ENCODE results near the gene MPV17L.

Gene MPV17L

GRCh38 chr16:15435216-15435864 is 39.8 kb downstream of the MPV17L start:
- DNase-seq (no peak), ATAC-seq (ENCODE audit: insufficient read depth, low read depth) (no peak)
- TF ChIP-seq EZH2 (IDR thresholded peaks at IDR 0.05; ENCODE audit: borderline replicate concordance, low read depth, low read length, severe bottlenecking), result no peak
- TF ChIP-seq, protein P1, sequence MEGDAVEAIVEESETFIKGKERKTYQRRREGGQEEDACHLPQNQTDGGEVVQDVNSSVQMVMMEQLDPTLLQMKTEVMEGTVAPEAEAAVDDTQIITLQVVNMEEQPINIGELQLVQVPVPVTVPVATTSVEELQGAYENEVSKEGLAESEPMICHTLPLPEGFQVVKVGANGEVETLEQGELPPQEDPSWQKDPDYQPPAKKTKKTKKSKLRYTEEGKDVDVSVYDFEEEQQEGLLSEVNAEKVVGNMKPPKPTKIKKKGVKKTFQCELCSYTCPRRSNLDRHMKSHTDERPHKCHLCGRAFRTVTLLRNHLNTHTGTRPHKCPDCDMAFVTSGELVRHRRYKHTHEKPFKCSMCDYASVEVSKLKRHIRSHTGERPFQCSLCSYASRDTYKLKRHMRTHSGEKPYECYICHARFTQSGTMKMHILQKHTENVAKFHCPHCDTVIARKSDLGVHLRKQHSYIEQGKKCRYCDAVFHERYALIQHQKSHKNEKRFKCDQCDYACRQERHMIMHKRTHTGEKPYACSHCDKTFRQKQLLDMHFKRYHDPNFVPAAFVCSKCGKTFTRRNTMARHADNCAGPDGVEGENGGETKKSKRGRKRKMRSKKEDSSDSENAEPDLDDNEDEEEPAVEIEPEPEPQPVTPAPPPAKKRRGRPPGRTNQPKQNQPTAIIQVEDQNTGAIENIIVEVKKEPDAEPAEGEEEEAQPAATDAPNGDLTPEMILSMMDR (IDR thresholded peaks at IDR 0.05; ENCODE audit: borderline replicate concordance, extremely low read depth, low read length, poor library complexity, severe bottlenecking), result no peak
- H3K79me2 ChIP-seq (ENCODE audit: insufficient read depth, low read length), result no peaks in the 10 kb centered on the region
- H2AFZ ChIP-seq (ENCODE audit: low read depth, low read length), result no peak overlapping the region
- H3K27ac ChIP-seq (ENCODE audit: low read length), result no peak overlapping the region
- no peaks in the 10 kb centered on the region for H3K36me3 ChIP-seq (ENCODE audit: insufficient read depth, low read length)
- no peak overlapping the region for H3K4me3 ChIP-seq (ENCODE audit: low read depth in 1 of 2, low read length in 2 of 2)
- no peaks in the 10 kb centered on the region for H3K4me1 ChIP-seq (ENCODE audit: insufficient read depth, low read length)
- no peak overlapping the region for H3K4me2 ChIP-seq (ENCODE audit: insufficient read depth, low read length)
- H4K20me1 ChIP-seq (ENCODE audit: insufficient read depth, low read length), result no peaks in the 10 kb centered on the region
- no peaks in the 10 kb centered on the region for H3K9me3 ChIP-seq (ENCODE audit: insufficient read depth, low read length, severe bottlenecking)
- H3K27me3 ChIP-seq (ENCODE audit: insufficient read depth, low read length, poor library complexity), result peaks cover 4% of the 10 kb centered on the region
- H3K9ac ChIP-seq (ENCODE audit: low read depth, low read length), result no peak overlapping the region

DNA sequence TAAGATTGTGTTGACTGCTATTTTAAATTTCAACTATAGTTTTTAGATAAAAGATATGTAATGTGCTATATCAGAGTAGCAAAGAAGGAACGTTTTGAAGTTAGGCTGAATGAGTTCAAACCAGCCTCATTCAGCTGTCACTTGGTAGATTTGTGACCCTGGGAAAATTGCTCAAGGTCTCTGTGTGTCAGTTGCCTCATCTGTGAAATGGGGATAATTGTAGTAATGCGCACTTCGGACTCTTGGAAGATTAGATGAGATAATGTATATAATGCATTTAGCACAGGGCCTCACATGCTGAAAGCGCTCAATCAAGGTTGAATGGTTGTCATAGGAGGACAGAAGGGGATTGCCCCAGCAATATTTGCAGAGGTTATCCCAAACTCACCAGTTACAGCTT is 43.5 kb downstream of the MPV17L start:
- no peak for DNase-seq
- H3K9me3 ChIP-seq (ENCODE audit: insufficient read depth, low read length, severe bottlenecking), result no peaks in the 10 kb centered on the region
- no peak for ATAC-seq (ENCODE audit: insufficient read depth, low read depth)
- H3K4me3 ChIP-seq (ENCODE audit: low read depth in 1 of 2, low read length in 2 of 2), result no peak overlapping the region
- H3K9ac ChIP-seq (ENCODE audit: low read depth, low read length), result no peak overlapping the region
- H3K27ac ChIP-seq (ENCODE audit: low read length), result no peak overlapping the region
- peaks cover 10% of the 10 kb centered on the region for H3K27me3 ChIP-seq (ENCODE audit: insufficient read depth, low read length, poor library complexity)
- TF ChIP-seq, protein P1 (IDR thresholded peaks at IDR 0.05; ENCODE audit: borderline replicate concordance, extremely low read depth, low read length, poor library complexity, severe bottlenecking), result no peak
- no peak for TF ChIP-seq EZH2 (IDR thresholded peaks at IDR 0.05; ENCODE audit: borderline replicate concordance, low read depth, low read length, severe bottlenecking)
- H3K4me1 ChIP-seq (ENCODE audit: insufficient read depth, low read length), result no peaks in the 10 kb centered on the region
- H3K4me2 ChIP-seq (ENCODE audit: insufficient read depth, low read length), result no peak overlapping the region
- H2AFZ ChIP-seq (ENCODE audit: low read depth, low read length), result no peak overlapping the region
- H3K36me3 ChIP-seq (ENCODE audit: insufficient read depth, low read length), result no peaks in the 10 kb centered on the region
- H3K79me2 ChIP-seq (ENCODE audit: insufficient read depth, low read length), result no peaks in the 10 kb centered on the region
- H4K20me1 ChIP-seq (ENCODE audit: insufficient read depth, low read length), result no peaks in the 10 kb centered on the region

- Histone ChIP-seq H3K27ac (ENCODE audit: low read length) (no peak overlapping the region), H3K4me3 (ENCODE audit: low read depth in 1 of 2, low read length in 2 of 2) (no peak overlapping the region), H3K36me3 (ENCODE audit: insufficient read depth, low read length) (no peaks in the 10 kb centered on the region), H3K79me2 (ENCODE audit: insufficient read depth, low read length) (no peaks in the 10 kb centered on the region), H4K20me1 (ENCODE audit: insufficient read depth, low read length) (no peaks in the 10 kb centered on the region), H3K9me3 (ENCODE audit: insufficient read depth, low read length, severe bottlenecking) (no peaks in the 10 kb centered on the region), H2AFZ (ENCODE audit: low read depth, low read length) (no peak overlapping the region), H3K4me1 (ENCODE audit: insufficient read depth, low read length) (no peaks in the 10 kb centered on the region), H3K9ac (ENCODE audit: low read depth, low read length) (no peak overlapping the region), H3K4me2 (ENCODE audit: insufficient read depth, low read length) (no peak overlapping the region), H3K27me3 (ENCODE audit: insufficient read depth, low read length, poor library complexity) (peaks cover 10% of the 10 kb centered on the region)
- no peak for TF ChIP-seq EZH2 (IDR thresholded peaks at IDR 0.05; ENCODE audit: borderline replicate concordance, low read depth, low read length, severe bottlenecking)
- TF ChIP-seq, protein P1 (IDR thresholded peaks at IDR 0.05; ENCODE audit: borderline replicate concordance, extremely low read depth, low read length, poor library complexity, severe bottlenecking), result no peak
- no peak for DNase-seq
- ATAC-seq (ENCODE audit: insufficient read depth, low read depth), result no peak
These were observed 44.0 kb downstream of the MPV17L start for GRCh38 chr16:15439521-15439920.
